Right atrium auricular region (tissue), 2 donors: ENCODE measurements around the gene MAD2L1BP. TPM values are rescaled to one million over a fixed set of nuclear protein-coding genes. Genes with fewer than 3 reads are reported as not detected.

Experiments
- DNase-seq: peaks from one replicate; pipeline ENCODE4 v3.0.0-alpha.2; 2019; ENCODE audit warnings: low spot score
- H3K27ac ChIP-seq, 2 donors: fragments of 200-600 bp; sonication (generic); 1 replicate in 1 of 2; 2 replicates in 1 of 2; pipeline ENCODE4 v1.5.1; 2016 to 2019
- H3K27me3 ChIP-seq, 2 donors: fragments of 200-600 bp; sonication (generic); one replicate each; pipeline versions ENCODE4 v1.5.1 to v1.6.0; 2017 to 2019
- H3K36me3 ChIP-seq: fragments of 200-600 bp; sonication (generic); one replicate; pipeline ENCODE4 v1.5.1; 2016
- H3K4me1 ChIP-seq, 2 donors: fragments of 200-600 bp; sonication (generic); one replicate each; pipeline versions ENCODE4 v1.5.1 to v1.6.0; 2017 to 2019
- H3K4me3 ChIP-seq, 2 donors: fragments of 200-600 bp; sonication (generic); 1 replicate in 1 of 2; 2 replicates in 1 of 2; pipeline ENCODE4 v1.5.1; 2017 to 2019; ENCODE audit warnings: mild to moderate bottlenecking in 1 of 2, moderate library complexity in 1 of 2
- H3K9me3 ChIP-seq, 2 donors: fragments of 200-600 bp; sonication (generic); one replicate each; pipeline ENCODE4 v1.5.1; 2019
- CTCF ChIP-seq, 2 donors: fragments of 200-600 bp; sonication (generic); IDR thresholded peaks; one replicate each; pipeline ENCODE4 v1.5.1; 2019; ENCODE audit warnings: antibody characterized with exemption in 2 of 2
- total RNA-seq, 2 donors: library from RNA; depleted of rRNA; stranded (reverse); fragments of >200 nt; gene quantifications; one replicate each; pipeline ENCODE4 v1.1.0, GENCODE V29; 2016

MAD2L1BP gene
- total RNA-seq, 2 donors from 2014 or later, result 22.8 to 28.2 TPM

- TF ChIP-seq CTCF (IDR thresholded peaks at IDR 0.05), result no peak
- no peak overlapping the region for H3K27ac ChIP-seq
Observed at GRCh38 chr6:43671801-43672690, 36.4 kb downstream of the MAD2L1BP start.

GRCh38 chr6:43673444-43674084 lies 37.9 kb downstream of the MAD2L1BP start:
- Histone ChIP-seq H3K36me3 (peaks cover 75% of the 10 kb centered on the region), H3K4me3 (no peak overlapping the region), H3K4me1 (peaks cover 0 to 32% of the 10 kb centered on the region in 2 donors), H3K27me3 (no peaks in the 10 kb centered on the region), H3K9me3 (no peaks in the 10 kb centered on the region), H3K27ac (no peak overlapping the region)
- no peak for TF ChIP-seq CTCF (IDR thresholded peaks at IDR 0.05)
- DNase-seq, result no peak

More at GRCh38 chr6:43671801-43672690, 36.4 kb downstream of the MAD2L1BP start:
- no peak overlapping the region for H3K4me3 ChIP-seq
- H3K4me1 ChIP-seq, result peaks cover 0 to 47% of the 10 kb centered on the region in 2 donors
- peaks cover 60% of the 10 kb centered on the region for H3K36me3 ChIP-seq
- no peaks in the 10 kb centered on the region for H3K9me3 ChIP-seq
- H3K27me3 ChIP-seq, result no peaks in the 10 kb centered on the region
- no peak for DNase-seq

DNA sequence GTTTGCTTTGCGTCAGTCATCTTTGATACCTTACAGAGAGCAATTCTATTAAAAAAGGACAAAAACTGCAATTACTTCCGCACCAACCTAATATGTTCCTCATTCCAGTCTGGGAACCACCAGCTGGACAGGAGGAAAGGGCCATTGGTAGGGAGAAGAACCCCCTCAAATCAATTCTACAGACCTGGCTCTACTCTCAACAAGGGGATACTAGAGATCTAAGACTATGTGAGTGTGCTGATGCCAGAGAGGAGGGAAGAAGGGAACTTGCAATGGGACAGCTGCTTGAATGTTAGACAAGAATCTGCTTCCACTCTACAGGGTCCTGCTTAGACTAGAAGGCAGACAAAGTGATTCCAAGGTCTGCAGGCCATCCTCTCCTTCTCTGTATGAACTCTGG lies 38.7 kb downstream of the MAD2L1BP start:
- no peak for TF ChIP-seq CTCF (IDR thresholded peaks at IDR 0.05)
- peaks cover 0 to 25% of the 10 kb centered on the region in 2 donors for H3K4me1 ChIP-seq
- H3K27ac ChIP-seq, result no peak overlapping the region
- H3K4me3 ChIP-seq, result no peak overlapping the region
- no peak for DNase-seq
- H3K27me3 ChIP-seq, result no peaks in the 10 kb centered on the region
- peaks cover 79% of the 10 kb centered on the region for H3K36me3 ChIP-seq
- H3K9me3 ChIP-seq, result no peaks in the 10 kb centered on the region

GRCh38 chr6:43674921-43675320 lies 39.3 kb downstream of the MAD2L1BP start:
- Histone ChIP-seq H3K4me1 (peaks cover 0 to 18% of the 10 kb centered on the region in 2 donors), H3K36me3 (peaks cover 79% of the 10 kb centered on the region), H3K4me3 (no peak overlapping the region), H3K27ac (no peak overlapping the region), H3K9me3 (no peaks in the 10 kb centered on the region), H3K27me3 (no peaks in the 10 kb centered on the region)
- no peak for TF ChIP-seq CTCF (IDR thresholded peaks at IDR 0.05)
- DNase-seq, result no peak

DNA sequence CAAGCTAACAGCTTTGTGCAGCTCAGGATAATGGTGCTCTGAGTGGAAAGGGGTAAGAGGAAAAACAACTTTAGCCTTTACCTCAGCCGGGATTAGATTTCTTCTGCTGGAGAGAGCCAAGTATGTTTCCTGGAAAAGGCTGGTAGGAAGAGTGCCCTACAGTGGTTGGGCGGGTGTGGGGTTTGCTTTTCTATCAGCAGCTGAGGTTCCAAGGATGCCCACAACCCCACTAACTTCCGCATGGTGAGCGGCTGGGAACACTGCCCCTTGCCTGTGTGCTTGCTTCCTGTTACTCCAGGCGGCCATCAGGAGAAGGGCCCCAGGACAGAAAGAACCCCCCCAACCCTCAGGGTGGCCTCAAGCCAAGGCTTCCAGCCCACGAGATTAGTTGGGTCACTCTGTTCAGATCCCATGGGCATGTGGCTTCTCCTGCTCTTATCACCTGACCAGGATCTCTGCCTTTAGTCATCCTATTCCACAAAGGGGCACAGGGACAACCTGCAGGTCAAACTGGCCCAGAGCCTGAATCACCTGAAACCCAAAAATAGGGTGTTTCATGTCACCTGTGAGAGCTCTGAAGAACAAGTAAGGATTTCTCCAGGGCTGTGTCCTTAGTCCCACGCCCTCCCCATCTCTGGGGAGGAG lies 41.4 kb downstream of the MAD2L1BP start:
- H3K9me3 ChIP-seq, result no peaks in the 10 kb centered on the region
- no peaks in the 10 kb centered on the region for H3K27me3 ChIP-seq
- no peak overlapping the region for H3K4me3 ChIP-seq
- no peak for DNase-seq
- TF ChIP-seq CTCF (IDR thresholded peaks at IDR 0.05), result no peak
- peaks cover 0 to 7% of the 10 kb centered on the region in 2 donors for H3K4me1 ChIP-seq
- no peak overlapping the region for H3K27ac ChIP-seq
- peaks cover 75% of the 10 kb centered on the region for H3K36me3 ChIP-seq
